NB4 (cell line): ENCODE data around the gene DIP2C.
"Not testable (repeated sequence)": the region's sequence is repeated elsewhere in the genome, so short reads cannot be mapped to it uniquely, and the experiment has no call there.

Experiments
- DNase-seq: peaks from one replicate; pipeline ENCODE4 v3.0.0; 2010; ENCODE audit warnings: low read depth
- H3K4me3 ChIP-seq: one replicate; pipeline ENCODE4 v1.5.1; 2011; ENCODE audit warnings: mild to moderate bottlenecking, low read depth, low read length, moderate library complexity
- MYC ChIP-seq: IDR thresholded peaks from 2 replicates; pipeline ENCODE4 v1.6.1; 2011; ENCODE audit warnings: low read depth, low read length
- POLR2A ChIP-seq: IDR thresholded peaks from 2 replicates; pipeline ENCODE4 v1.6.1; 2011; ENCODE audit warnings: mild to moderate bottlenecking; ENCODE audit not compliant: insufficient read length; ENCODE audit errors: extremely low read depth
- TF ChIP-seq, protein P1 (sequence below): IDR thresholded peaks from one replicate; pipeline ENCODE4 v1.5.1; 2012; ENCODE audit warnings: low read depth, low read length
- TF ChIP-seq, protein P2 (sequence below): IDR thresholded peaks from 2 replicates; pipeline ENCODE4 v1.6.1; 2011; ENCODE audit warnings: low read depth, low read length

DIP2C gene

DNA sequence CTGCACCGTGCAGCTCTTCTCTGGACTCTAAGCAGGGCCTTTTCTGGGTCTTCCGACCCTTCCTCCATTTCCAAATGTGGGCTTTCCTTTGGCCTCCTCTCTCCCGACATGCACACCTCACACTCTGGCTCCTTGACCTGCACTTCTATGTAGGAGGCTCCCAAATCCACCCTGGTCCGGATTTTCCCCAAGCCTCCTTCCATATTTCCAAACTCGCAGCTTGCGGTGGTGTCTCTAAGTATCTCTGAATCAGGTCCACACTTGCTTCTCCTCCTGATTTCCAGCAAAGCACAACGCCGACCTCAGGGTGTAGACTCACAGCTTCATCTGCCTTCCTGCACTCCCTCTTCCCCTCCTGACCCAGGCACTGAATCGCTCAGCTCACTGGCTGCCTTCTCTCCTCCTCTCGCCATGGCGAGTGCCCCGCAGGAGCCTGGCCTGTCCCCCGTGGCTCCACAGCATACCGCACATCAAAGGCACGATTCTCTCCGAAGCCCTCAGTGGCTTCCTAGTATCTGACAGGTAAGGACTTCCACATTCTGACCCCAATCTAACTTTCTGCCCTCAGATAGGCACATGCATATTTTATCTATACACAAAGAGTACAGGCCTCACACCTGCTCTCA is 27.8 kb downstream of the DIP2C start:
- TF ChIP-seq POLR2A (no peak), MYC (no peak)
- TF ChIP-seq, protein P1, sequence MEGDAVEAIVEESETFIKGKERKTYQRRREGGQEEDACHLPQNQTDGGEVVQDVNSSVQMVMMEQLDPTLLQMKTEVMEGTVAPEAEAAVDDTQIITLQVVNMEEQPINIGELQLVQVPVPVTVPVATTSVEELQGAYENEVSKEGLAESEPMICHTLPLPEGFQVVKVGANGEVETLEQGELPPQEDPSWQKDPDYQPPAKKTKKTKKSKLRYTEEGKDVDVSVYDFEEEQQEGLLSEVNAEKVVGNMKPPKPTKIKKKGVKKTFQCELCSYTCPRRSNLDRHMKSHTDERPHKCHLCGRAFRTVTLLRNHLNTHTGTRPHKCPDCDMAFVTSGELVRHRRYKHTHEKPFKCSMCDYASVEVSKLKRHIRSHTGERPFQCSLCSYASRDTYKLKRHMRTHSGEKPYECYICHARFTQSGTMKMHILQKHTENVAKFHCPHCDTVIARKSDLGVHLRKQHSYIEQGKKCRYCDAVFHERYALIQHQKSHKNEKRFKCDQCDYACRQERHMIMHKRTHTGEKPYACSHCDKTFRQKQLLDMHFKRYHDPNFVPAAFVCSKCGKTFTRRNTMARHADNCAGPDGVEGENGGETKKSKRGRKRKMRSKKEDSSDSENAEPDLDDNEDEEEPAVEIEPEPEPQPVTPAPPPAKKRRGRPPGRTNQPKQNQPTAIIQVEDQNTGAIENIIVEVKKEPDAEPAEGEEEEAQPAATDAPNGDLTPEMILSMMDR, result no peak
- TF ChIP-seq, protein P2, sequence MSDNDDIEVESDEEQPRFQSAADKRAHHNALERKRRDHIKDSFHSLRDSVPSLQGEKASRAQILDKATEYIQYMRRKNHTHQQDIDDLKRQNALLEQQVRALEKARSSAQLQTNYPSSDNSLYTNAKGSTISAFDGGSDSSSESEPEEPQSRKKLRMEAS, result no peak

DNA sequence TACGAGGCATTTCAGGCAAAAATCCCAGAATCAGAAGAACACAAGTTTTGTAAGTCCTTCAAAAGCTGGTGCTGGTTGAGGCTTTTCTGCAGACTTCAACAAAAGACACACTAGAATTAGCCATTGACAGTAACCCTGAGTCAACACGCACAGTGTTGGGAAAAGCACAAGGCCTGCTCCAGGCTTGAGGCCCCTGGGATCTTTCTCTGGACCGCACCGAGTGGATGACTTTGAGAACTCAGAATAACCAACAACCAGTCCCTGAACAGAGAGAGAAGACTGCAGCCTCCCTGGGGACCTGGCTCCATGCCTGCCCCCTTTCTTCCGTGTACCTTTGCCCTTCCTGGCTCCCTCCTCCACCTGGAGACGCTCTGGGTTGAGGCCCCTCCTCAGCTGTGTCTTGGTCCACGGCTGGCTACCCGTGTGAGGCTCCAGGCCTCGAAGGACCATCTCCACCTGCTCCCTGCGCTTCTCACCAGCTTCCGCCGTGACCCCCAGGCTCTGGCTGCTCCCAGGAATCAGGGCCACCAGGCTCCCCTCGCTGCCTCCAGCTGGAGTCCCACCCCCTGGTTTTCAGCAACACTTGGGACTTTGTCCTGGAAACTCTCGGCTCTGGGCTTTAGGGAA is 28.4 kb downstream of the DIP2C start:
- DNase-seq, result no peak
- TF ChIP-seq, protein P1, result no peak
- no peak overlapping the region for H3K4me3 ChIP-seq

More for the DNA sequence above, 27.8 kb downstream of the DIP2C start:
- DNase-seq, result no peak
- no peak overlapping the region for H3K4me3 ChIP-seq

DNA sequence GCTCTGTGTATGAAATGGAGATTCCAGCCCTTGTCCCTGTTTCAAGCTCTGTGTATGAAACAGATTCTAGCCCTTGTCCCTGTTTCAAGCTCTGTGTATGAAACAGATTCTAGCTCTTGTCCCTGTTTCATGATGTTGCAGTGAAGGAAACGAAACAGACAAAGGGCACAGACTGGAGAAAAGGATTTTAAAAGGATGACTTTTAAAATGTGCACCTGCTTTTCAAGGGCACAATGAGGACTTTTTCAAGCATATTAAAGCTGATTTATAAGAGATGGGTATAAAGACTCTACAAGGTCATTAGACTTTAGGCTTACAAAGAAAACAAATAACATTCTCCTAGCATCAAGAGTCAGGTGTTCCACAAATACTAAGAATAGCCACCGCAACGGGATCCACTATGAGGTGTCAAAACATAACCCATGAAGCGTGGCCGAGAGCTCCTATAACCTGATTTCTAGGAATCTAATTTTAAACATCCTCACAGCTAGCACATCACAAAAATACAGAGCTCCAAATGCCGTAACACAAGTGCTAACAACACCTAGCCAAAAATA is 29.0 kb downstream of the DIP2C start:
- no peak overlapping the region for H3K4me3 ChIP-seq
- no peak for DNase-seq
- TF ChIP-seq MYC, result no peak
- TF ChIP-seq, protein P1, result no peak
- TF ChIP-seq, protein P2, result no peak
- TF ChIP-seq POLR2A, result no peak

DNA sequence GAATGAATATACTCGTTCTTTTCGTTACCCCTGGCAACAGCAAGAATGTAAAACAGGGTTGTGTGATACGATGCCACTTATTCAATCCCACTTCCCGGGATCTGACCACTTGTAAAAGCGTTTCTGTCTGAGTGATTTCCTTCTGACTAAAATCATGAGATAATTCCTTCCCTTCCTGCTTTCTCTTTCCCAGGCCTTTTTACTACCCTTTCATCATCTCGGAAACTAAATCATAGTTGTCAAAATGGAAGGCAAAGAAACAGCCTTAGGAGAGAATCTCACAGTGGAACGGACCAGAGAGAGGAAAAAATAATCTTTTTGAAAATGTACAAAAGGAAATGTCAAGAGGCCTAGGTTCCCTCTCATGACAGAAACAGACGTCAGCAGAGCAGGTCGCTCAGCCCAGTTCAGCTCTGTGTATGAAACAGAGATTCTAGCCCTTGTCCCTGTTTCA is 29.8 kb downstream of the DIP2C start:
- DNase-seq, result no peak

DNA sequence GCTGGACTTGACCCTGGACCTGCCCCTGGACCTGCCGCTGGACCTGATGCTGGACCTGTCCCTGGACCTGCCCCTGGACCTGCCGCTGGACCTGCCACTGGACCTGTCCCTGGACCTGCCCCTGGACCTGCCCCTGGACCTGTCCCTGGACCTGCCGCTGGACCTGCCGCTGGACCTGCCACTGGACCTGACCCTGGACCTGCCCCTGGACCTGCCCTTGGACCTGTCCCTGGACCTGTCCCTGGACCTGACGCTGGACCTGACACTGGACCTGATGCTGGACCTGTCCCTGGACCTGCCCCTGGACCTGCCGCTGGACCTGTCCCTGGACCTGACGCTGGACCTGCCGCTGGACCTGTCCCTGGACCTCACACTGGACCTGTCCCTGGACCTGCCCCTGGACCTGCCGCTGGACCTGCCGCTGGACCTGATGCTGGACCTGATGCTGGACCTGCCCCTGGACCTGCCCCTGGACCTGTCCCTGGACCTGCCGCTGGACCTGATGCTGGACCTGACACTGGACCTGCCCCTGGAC is 31.6 kb downstream of the DIP2C start:
- not testable (repeated sequence) for DNase-seq

More for the DNA sequence above, 29.8 kb downstream of the DIP2C start:
- H3K4me3 ChIP-seq, result no peak overlapping the region
- TF ChIP-seq POLR2A, result no peak
- TF ChIP-seq, protein P1, result no peak
- TF ChIP-seq, protein P2, result no peak
- TF ChIP-seq MYC, result no peak

DNA sequence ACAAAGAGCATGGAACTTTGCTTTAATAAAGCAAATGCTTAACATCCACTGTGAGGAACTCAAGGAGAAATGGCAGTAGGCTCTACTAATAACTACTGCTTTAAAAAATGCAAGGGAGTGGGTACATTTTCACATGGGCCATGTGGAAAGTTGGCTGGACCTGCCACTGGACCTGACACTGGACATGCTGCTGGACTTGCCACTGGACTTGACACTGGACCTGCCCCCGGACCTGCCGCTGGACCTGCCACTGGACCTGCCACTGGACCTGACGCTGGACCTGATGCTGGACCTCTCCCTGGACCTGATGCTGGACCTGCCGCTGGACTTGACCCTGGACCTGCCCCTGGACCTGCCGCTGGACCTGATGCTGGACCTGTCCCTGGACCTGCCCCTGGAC is 32.6 kb downstream of the DIP2C start:
- TF ChIP-seq POLR2A (no peak), MYC (no peak)
- TF ChIP-seq, protein P1, result no peak
- TF ChIP-seq, protein P2, result no peak
- no peak overlapping the region for H3K4me3 ChIP-seq
- DNase-seq, result no peak

More for the DNA sequence above, 31.6 kb downstream of the DIP2C start:
- not testable (repeated sequence) for H3K4me3 ChIP-seq
